ENCODE data around the gene EEF1G.
"Not testable (repeated sequence)": the region's sequence is repeated elsewhere in the genome, so short reads cannot be mapped to it uniquely, and the experiment has no call there.

Gene EEF1G, protein sequence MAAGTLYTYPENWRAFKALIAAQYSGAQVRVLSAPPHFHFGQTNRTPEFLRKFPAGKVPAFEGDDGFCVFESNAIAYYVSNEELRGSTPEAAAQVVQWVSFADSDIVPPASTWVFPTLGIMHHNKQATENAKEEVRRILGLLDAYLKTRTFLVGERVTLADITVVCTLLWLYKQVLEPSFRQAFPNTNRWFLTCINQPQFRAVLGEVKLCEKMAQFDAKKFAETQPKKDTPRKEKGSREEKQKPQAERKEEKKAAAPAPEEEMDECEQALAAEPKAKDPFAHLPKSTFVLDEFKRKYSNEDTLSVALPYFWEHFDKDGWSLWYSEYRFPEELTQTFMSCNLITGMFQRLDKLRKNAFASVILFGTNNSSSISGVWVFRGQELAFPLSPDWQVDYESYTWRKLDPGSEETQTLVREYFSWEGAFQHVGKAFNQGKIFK

GRCh38 chr11:62573592-62574362 lies at the start of gene EEF1G:
TSS of gene EEF1G (minus strand) at chr11:62573891. CDS start at chr11:62573842, 49 bp downstream.
- DNase-seq, result peak; percentile 100

DNA sequence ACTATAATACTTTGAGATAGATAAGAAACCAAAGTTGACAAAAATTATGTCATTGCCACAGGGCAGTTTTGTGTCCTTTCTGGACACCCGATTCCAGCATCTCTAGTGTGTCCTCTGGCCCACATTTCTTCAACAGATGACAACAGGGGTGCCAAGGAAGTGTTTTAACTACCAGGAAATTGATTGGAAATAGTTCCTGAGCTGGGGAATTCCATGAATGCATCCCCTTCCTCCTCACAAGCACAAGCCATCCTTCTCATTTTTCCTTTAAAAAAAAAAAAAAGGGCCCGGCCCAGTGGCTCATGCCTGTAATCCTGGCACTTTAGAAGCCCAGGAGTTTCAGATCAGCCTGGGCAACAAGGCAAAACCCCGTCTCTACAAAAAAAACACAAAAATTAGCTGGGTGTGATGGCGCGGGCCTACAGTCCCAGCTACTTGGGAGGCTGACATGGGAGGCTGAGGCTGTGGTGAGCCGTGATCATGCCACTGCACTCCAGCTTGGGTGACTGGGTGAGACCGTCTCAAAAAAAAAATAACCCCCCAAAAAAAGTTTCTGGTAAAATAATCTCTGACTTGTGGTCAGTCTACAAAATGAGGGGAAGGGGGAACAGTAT lies 48.9 kb upstream of the EEF1G start:
- DNase-seq, result peak; percentile 20

- peak; percentile 95 for DNase-seq
Measured at GRCh38 chr11:62621567-62622470, 48.1 kb upstream of the EEF1G start, which contains the start of gene B3GAT3. TSS of gene B3GAT3 (minus strand) at chr11:62621986. CDS start at chr11:62621947, 39 bp downstream.

GRCh38 chr11:62621027-62621566 lies 47.4 kb upstream of the EEF1G start:
- DNase-seq, result no peak

DNA sequence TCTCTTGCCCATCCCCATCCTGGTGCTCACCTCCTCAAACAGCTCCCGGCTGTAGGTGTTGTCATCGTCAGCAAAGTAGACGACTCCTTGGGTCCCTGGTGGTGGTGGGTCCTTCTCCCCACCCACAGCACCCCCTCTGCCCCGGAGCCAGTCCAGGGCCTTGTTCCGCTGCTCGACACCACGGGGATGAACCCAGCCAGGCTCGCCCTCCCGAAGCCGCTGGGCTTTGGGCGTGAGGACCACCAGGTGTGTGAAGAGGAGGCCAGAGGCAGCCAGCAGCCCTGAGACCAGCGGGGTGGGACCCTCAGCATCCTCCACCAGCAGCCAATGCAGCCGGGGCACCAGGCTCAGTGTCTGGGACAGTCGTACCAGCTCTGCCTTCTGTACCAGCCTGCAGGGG lies 43.3 kb upstream of the EEF1G start:
- not testable (repeated sequence) for DNase-seq

DNA sequence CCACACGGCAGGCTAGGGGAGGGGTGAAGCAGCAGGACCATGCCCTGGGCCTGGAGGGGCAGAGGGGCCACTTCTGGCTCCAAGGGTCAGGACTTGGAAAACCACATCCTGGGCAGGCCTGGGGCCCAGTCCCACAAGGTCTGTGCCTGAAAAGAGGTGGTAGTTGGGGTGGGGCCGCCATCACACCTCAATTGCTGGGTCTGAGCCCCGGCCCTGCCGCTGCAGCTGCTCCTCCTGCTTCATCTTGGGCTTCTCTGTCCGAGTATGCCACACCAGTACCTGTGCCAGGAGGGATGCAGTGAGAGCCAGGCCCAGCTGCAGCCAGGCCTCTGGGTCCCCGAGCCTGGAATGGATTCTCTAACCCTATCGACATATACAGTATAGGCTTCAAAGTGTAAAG lies 41.8 kb upstream of the EEF1G start:
- DNase-seq, result no peak

DNA sequence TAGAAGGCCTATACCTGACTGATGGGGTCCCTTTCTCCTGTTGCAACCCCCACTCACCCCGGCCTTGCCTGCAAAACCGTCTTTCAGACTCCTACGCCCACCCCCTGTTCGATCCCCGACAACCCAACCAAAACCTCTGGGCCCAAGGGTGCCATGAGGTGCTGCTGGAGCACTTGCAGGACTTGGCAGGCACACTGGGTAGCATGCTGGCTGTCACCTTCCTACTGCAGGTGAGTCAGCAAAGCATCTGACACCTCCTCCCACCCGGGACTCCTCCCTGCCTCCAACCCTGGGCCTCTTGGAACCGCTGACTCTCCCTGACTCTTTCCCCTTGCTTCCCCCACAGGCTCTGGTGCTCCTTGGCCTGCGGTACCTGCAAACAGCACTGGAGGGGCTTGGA lies 40.6 kb upstream of the EEF1G start:
- no peak for DNase-seq

DNA sequence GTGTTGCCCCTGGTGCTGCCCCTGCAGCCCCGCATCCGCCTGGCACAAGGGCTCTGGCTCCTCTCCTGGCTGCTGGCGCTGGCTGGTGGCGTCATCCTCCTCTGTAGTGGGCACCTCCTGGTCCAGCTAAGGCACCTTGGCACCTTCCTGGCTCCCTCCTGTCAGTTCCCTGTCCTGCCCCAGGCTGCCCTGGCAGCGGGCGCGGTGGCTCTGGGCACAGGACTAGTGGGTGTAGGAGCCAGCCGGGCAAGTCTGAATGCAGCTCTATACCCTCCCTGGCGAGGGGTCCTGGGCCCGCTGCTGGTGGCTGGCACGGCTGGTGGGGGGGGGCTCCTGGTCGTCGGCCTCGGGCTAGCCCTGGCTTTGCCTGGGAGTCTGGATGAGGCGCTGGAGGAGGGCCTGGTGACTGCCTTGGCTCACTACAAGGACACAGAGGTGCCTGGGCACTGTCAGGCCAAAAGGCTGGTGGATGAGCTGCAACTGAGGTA lies 39.6 kb upstream of the EEF1G start:
- DNase-seq, result no peak

GRCh38 chr11:62612366-62613290 lies 38.9 kb upstream of the EEF1G start, which contains the start of the genes EML3 and ROM1:
TSS of gene EML3 (minus strand) at chr11:62612775. CDS start at chr11:62612457, 318 bp downstream.
TSS of gene ROM1 (plus strand) at chr11:62613257. CDS start at chr11:62613282, 25 bp downstream.
- DNase-seq, result peak; percentile 74

GRCh38 chr11:62611705-62612365 lies 38.1 kb upstream of the EEF1G start:
- DNase-seq, result peak; percentile 42

DNA sequence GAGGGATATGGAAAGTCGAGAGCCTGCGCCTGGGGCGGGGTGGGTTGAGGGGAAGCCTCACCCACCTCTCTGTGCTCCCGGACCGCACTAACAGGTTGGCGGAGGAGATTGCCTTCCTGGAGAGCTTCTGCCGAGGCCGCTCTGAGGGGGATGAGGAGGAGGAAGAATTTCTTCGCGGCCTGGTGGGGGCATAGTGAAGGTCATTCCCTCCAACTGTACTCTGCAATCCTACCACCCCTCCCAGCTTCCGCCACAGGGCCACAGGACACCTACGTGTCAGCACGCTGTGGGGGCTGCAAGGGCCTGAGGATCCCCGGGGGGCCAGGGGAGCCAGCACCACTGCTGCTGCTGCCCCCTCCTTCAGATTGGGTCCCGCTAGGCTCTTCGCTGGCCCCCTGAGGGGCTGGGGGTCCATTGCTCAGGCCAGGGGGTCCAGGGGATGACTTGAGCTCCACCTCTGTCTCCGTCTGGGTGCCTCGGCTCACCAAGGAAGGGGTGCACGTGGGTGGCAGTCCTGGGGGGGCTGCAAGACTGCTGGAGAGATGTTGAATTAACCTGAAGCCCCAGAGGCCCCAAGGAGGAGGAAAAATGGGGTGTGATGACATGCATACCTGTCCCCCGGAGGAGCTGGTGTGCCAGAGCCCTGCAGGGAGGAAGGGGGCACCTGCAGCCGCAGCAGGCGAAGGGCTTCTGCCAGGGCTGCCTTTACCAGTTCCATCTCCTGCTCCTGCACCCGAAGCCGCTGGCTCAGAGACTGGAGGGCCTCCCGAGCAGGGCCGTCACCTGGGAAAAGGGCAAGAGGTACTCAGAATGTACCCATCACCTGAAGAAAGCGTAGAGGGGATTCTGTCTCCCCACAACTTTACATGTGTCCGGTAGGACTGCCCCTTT lies 37.4 kb upstream of the EEF1G start:
- no peak for DNase-seq

DNA sequence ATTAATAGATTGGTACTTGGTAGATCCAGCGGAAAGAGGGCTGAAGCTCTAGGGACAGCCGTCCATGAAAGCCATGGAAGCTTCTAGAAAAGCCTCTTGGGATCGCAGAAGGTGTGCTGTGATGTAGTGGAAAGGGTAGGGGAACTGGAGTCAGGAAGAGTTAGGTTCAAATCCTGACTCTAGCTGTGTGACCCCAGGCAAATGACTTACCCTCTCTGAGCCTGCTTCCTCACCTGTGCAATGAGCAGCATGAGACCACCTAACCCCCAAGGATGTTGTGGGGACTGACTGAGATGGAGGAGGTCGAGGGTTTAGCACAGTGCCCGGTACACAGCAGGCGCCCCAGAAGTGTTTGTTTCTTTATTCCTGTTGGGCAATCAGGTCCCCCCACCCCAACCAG lies 36.7 kb upstream of the EEF1G start:
- DNase-seq, result no peak

DNA sequence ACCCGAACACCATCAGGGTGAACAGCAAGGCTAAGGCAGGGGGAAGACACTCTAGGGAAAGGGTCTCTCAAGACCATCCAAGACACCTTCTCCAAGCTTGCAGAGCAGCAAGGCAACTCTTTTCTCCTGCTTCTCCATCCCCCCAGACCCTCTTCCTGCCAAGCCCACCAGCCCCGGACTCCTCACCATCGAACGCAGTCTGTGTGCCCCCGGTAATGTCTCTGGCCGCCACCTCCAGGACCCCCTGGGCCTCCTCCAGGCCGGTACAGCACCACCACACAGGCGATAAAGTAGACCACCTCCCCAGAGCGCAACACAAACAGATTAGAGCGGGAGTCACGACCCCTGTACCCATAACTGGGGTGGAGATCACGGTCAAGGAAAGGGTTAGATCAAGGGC lies 35.1 kb upstream of the EEF1G start:
- DNase-seq, result no peak

GRCh38 chr11:62607714-62608113 lies 34.0 kb upstream of the EEF1G start:
- DNase-seq, result no peak

GRCh38 chr11:62605902-62606301 lies 32.2 kb upstream of the EEF1G start:
- no peak for DNase-seq

- DNase-seq, result no peak
Measured at GRCh38 chr11:62605467-62605866, 31.8 kb upstream of the EEF1G start.

GRCh38 chr11:62604460-62605120 lies 30.9 kb upstream of the EEF1G start:
- DNase-seq, result no peak

DNA sequence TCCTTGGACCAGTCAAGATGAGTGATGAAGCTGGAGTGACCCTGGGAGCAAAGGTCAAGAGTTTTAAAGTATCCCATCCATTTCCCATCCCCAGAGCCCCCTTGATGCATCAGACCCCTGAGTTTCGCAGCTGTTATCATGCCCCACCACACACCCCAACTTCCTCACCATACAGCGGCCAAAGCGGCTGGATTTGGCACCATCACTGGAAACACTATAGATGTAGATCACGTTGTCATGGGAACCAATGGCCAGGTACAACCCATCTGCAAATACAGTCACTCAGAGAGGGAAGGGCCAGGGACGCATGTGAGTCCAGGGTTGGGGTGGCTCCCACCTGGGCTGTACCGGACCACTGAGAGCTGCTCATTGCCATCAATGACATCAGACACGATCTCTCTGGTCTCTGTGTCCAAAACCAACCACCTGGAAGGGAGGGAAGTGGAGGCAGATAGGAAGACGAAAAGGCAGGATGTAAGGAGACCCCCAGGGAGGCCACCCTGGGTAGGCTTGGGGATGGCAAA lies 30.1 kb upstream of the EEF1G start:
- no peak for DNase-seq
